Smooth muscle cell (in vitro differentiated cells): ENCODE measurements around the gene DNAH14. TPM values are rescaled to one million over a fixed set of nuclear protein-coding genes. Genes with fewer than 3 reads are reported as not detected.

Source experiments
- DNase-seq: peaks from one replicate; lab custom pipeline; 2025; ENCODE audit not compliant: unreplicated experiment; lab: John Stamatoyannopoulos, UW
- H2AFZ ChIP-seq: fragments of 200-600 bp; sonication (generic); 2 replicates; pipeline ENCODE4 v1.6.0; 2016; ENCODE audit warnings: antibody characterized with exemption, low read depth, mild to moderate bottlenecking
- H3F3A ChIP-seq: fragments of 200-600 bp; sonication (generic); 2 replicates; pipeline ENCODE4 v1.6.0; 2017; ENCODE audit warnings: antibody characterized with exemption, low read depth
- H3K27ac ChIP-seq: fragments of 200-600 bp; sonication (generic); 2 replicates; pipeline ENCODE4 v1.5.1; 2016; ENCODE audit warnings: low read depth, mild to moderate bottlenecking
- H3K27me3 ChIP-seq: fragments of 200-600 bp; sonication (generic); 2 replicates; pipeline ENCODE4 v1.6.1; 2016; ENCODE audit warnings: low read depth, mild to moderate bottlenecking
- H3K36me3 ChIP-seq: fragments of 200-600 bp; sonication (generic); 2 replicates; pipeline ENCODE4 v1.5.1; 2016; ENCODE audit warnings: low read depth
- H3K4me1 ChIP-seq: fragments of 200-600 bp; sonication (generic); 2 replicates; pipeline ENCODE4 v1.5.1; 2016; ENCODE audit warnings: low read depth
- H3K4me2 ChIP-seq: fragments of 200-600 bp; sonication (generic); 2 replicates; pipeline ENCODE4 v1.6.0; 2016; ENCODE audit warnings: mild to moderate bottlenecking
- H3K4me3 ChIP-seq: fragments of 200-600 bp; sonication (generic); 2 replicates; pipeline ENCODE4 v1.5.1; 2016; ENCODE audit warnings: mild to moderate bottlenecking
- H3K79me2 ChIP-seq: fragments of 200-600 bp; sonication (generic); 2 replicates; pipeline ENCODE4 v1.6.0; 2016; ENCODE audit warnings: low read depth, mild to moderate bottlenecking
- H3K9ac ChIP-seq: fragments of 200-600 bp; sonication (generic); 2 replicates; pipeline ENCODE4 v1.6.0; 2016; ENCODE audit warnings: low read depth
- H3K9me3 ChIP-seq: fragments of 200-600 bp; sonication (generic); replicated peaks from 2 replicates; pipeline ENCODE4 v1.5.1; 2016; ENCODE audit warnings: low read depth
- H4K20me1 ChIP-seq: fragments of 200-600 bp; sonication (generic); 2 replicates; pipeline ENCODE4 v1.6.0; 2016; ENCODE audit warnings: low read depth
- CTCF ChIP-seq: fragments of 200-600 bp; sonication (generic); IDR thresholded peaks from 2 replicates; pipeline ENCODE4 v1.5.1; 2017; ENCODE audit warnings: borderline replicate concordance, mild to moderate bottlenecking, antibody characterized with exemption; ENCODE audit not compliant: insufficient read depth, poor library complexity, severe bottlenecking
- WGBS: methylation state at CpG from one replicate; pipeline ENCODE4 v1.1.7; 2016; ENCODE audit warnings: low lambda C conversion rate; 5-methylcytosine and 5-hydroxymethylcytosine counted together
- polyA plus RNA-seq: library from polyadenylated mRNA; unstranded; fragments of >200 nt; fragmentation: Nextera tagmentation; extraction: Ambion mirVana; gene quantifications from 2 replicates; pipeline ENCODE4 v1.2.1, GENCODE V29; 2016
- total RNA-seq: library from RNA; depleted of rRNA; stranded (reverse); fragments of >200 nt; gene quantifications from 2 replicates; pipeline ENCODE4 v1.2.3, GENCODE V29; 2014

DNAH14 gene
- total and polyA plus RNA-seq, 2 experiments from 2014 or later: 9.4 to 44.0 TPM

- Histone ChIP-seq H3K4me1 (peaks cover 8% of the 10 kb centered on the region), H3K27me3 (no peaks in the 10 kb centered on the region), H3K36me3 (no peaks in the 10 kb centered on the region), H4K20me1 (no peaks in the 10 kb centered on the region), H3K4me2 (no peak overlapping the region), H3K9me3 (no peaks in the 10 kb centered on the region), H2AFZ (no peak overlapping the region), H3K9ac (no peak overlapping the region), H3K27ac (no peak overlapping the region), H3K79me2 (no peaks in the 10 kb centered on the region), H3K4me3 (no peak overlapping the region), H3F3A (no peaks in the 10 kb centered on the region)
- no peak for TF ChIP-seq CTCF
- DNase-seq: no peak
These were observed 8.5 kb upstream of the DNAH14 start for GRCh38 chr1:224920930-224921329.

- Histone ChIP-seq H3K9me3 (no peaks in the 10 kb centered on the region), H3K4me2 (no peak overlapping the region), H3K36me3 (no peaks in the 10 kb centered on the region), H3K79me2 (no peaks in the 10 kb centered on the region), H3K9ac (no peak overlapping the region), H2AFZ (no peak overlapping the region), H3K27ac (no peak overlapping the region), H3F3A (no peaks in the 10 kb centered on the region), H4K20me1 (no peaks in the 10 kb centered on the region), H3K27me3 (no peaks in the 10 kb centered on the region), H3K4me1 (peaks cover 8% of the 10 kb centered on the region), H3K4me3 (no peak overlapping the region)
- DNase-seq: no peak
- 98% methylated on average over 3 of the region's 3 CpGs for WGBS
- no peak for TF ChIP-seq CTCF
These were observed 8.1 kb upstream of the DNAH14 start for GRCh38 chr1:224921354-224921753.

- no peak overlapping the region for H3K4me2 ChIP-seq
- no peak for DNase-seq
These were observed 6.9 kb upstream of the DNAH14 start for GRCh38 chr1:224922404-224923164.

More at GRCh38 chr1:224922404-224923164, 6.9 kb upstream of the DNAH14 start:
- peak; percentile 75 for TF ChIP-seq CTCF
- Histone ChIP-seq H3K36me3 (no peaks in the 10 kb centered on the region), H3K4me1 (peaks cover 8% of the 10 kb centered on the region), H3K79me2 (no peaks in the 10 kb centered on the region), H3K4me3 (no peak overlapping the region), H2AFZ (no peak overlapping the region), H3F3A (no peaks in the 10 kb centered on the region), H3K9ac (no peak overlapping the region), H3K9me3 (no peaks in the 10 kb centered on the region), H3K27ac (no peak overlapping the region), H3K27me3 (no peaks in the 10 kb centered on the region), H4K20me1 (no peaks in the 10 kb centered on the region)
- 35% methylated on average over 5 of the region's 5 CpGs for WGBS
